Stimulated activated CD8-positive, alpha-beta memory T cell treated with anti-CD3 and anti-CD28 coated beads, Interleukin-2, amount 100 ng/mL, for 48 hours (primary cell): ENCODE data around the gene RCE1.
A peak's percentile ranks its signal among the peaks of the same experiment; 100 is the strongest.
"Not testable (repeated sequence)": the region's sequence is repeated elsewhere in the genome, so short reads cannot be mapped to it uniquely, and the experiment has no call there.

Source experiments
- DNase-seq, 2 donors: peaks; one replicate each; pipeline ENCODE4 v3.0.0-alpha.2; 2020; ENCODE audit warnings: low read depth in 2 of 2

The RCE1 gene, protein sequence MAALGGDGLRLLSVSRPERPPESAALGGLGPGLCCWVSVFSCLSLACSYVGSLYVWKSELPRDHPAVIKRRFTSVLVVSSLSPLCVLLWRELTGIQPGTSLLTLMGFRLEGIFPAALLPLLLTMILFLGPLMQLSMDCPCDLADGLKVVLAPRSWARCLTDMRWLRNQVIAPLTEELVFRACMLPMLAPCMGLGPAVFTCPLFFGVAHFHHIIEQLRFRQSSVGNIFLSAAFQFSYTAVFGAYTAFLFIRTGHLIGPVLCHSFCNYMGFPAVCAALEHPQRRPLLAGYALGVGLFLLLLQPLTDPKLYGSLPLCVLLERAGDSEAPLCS

DNA sequence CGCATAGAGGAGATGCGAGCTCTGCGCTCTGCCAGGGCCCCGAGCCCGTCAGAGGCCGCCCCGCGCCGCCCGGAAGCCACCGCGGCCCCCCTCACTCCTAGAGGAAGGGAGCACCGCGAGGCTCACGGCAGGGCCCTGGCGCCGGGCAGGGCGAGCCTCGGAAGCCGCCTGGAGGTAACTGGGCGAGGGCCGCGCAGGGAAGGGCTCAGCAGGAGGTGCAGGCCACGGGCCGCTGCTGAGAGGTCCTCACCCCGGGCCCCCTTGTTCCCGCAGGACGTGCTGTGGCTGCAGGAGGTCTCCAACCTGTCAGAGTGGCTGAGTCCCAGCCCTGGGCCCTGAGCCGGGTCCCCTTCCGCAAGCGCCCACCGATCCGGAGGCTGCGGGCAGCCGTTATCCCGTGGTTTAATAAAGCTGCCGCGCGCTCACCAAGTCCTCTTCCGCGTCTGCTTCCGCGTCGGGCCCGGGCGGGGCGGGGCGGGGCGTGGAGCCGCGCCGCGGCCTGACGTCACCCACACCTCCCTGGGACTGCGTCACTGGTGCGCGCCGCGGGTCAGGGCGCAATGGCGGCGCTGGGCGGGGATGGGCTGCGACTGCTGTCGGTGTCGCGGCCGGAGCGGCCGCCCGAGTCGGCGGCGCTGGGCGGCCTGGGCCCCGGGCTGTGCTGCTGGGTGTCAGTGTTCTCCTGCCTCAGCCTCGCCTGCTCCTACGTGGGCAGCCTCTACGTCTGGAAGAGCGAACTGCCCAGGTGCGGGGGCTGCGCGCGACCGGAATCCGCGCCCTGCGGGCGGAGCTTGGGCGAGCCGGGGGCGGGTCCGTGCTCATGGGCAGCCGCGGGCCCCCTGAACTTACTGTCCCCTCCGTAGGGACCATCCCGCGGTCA, at the start of gene RCE1:
TSS of gene RCE1 (plus strand) at position 546 of the 880 bp plus-strand sequence. CDS start at position 561, 15 bp downstream.
- DNase-seq: peak; percentile 86 to 88

DNA sequence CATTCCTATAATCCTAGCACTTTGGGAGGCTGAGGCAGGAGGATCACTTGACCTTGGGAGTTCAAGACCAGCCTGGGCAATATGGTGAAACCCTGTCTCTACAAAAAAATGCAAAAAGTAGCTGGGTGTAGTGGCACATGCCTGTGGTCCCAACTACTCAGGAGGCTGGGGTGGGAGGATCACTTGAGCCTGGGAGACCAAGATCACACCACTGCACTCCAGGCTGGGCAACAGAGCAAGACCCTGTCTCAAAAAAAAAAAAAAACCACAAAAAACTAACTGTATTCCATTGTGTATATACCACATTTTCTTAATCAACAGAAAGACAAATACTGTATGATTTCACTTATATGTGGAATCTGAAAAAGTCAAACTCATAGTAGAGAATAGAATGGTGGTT, 43.4 kb upstream of the RCE1 start:
- not testable (repeated sequence) for DNase-seq

DNA sequence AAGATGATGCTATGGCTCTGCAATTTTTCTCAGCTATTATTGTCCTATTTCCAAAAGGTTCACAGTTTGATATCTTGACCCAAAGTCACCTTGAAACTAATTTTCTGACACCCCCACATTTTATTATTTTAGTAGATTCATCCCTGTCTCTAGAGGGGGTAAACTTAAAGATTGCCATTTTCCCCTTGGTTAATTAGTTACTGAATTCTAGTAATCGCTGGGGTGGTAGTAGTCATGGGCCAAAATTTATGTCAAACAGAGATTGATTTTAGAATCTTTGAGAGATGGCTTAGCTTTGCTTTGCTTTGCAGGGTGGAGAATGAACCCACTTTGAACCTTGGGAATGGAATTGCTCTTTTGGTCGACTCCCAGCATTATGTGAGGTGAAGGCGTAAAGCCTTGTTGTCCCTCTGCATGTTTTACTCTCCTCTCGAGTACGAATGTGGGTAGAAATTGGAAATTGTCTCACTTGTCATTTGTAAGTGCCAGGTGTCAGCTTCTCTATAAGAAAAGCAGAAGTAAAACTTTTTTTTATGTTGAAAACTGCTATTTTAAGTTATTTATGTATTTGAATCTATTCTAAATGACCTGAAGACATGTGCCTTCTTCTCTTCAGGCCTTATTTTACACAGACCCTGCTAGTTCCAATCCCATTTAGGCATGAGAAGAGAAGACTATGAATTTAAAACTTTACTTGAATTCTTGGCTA, 42.4 kb upstream of the RCE1 start:
- no peak for DNase-seq

DNA sequence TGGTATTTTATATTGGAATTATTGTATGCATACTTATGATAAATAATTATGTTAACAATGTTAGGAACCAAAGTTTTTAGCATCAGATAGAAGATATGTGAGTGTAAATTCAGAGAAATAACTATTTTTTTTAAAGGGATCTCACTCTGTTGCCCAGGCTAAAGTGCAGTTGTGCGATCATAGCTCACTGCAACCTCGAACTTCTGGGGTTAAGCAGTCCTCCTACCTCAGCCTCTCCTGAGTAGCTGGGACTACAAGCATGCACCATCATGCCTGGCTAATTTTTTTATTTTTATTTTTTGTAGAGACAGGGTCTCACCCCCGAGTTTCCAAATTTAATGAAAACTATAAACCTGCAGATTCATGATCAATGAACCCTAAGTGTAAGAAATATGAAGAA, 33.6 kb upstream of the RCE1 start:
- DNase-seq: no peak

DNA sequence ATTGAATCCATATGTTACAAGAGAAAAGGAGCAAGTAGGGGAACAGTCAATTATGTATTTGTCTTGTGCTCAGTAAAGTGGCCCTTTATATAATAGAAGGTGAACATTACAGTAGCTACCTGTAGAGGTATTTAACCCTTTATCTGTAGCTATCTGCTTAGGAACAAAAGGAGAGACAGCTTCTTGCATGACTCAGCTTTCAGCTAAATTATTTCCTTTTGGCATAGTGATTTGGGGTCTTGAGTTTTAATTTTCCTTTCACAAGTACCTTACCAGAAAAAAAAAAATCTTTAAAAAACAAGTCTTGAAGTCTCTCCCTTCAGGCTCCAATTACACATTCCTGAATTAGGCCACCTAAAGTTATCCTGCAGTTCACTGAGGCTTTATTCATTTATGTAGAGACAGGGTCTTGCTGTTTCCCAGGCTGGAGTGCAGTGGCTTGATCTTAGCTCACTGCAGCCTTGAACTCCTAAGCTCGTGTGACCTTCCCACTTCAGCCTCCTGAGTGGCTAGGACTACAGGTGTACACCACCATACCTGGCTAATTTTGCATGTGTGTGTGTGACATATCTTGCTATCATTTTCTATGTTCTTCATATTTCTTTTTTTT, 32.6 kb upstream of the RCE1 start:
- no peak for DNase-seq

DNA sequence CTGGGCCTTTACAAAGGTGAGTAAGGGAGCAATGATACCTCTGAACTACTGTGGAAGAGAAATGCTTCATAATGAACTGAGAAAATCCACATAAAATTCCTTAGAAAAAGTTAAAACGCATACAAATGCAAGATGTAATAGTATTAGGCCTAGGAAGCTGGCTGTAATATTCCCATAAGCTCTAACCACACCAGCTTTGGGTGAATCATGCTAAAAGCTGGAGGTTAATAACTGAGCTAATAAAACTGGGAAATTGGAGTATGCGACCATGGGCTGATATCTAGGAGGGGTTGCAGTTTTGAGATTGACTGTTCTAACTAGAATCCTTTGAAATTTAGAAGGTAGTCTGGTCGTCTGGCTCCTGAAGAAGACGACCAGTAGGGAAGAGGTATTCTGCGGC, 28.6 kb upstream of the RCE1 start:
- DNase-seq: no peak

DNA sequence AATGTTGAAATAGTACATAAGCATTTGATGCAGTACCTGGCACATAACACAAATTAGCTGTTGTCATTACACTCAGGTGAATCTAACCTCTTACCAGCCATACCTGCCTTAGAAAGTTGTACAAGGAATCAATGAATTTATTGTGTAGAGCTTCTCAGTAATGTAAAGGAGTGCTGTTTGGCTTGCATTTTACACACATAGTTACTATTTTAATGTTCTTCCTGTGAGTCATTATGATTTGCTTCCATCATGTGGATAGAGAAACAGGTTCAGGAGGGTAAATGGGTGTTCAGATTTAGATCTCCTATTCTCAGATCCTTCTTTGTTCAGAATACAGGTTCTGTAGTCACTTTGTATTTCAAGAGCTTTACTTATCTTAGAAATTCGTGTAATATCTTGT, 27.6 kb upstream of the RCE1 start:
- DNase-seq: no peak

DNA sequence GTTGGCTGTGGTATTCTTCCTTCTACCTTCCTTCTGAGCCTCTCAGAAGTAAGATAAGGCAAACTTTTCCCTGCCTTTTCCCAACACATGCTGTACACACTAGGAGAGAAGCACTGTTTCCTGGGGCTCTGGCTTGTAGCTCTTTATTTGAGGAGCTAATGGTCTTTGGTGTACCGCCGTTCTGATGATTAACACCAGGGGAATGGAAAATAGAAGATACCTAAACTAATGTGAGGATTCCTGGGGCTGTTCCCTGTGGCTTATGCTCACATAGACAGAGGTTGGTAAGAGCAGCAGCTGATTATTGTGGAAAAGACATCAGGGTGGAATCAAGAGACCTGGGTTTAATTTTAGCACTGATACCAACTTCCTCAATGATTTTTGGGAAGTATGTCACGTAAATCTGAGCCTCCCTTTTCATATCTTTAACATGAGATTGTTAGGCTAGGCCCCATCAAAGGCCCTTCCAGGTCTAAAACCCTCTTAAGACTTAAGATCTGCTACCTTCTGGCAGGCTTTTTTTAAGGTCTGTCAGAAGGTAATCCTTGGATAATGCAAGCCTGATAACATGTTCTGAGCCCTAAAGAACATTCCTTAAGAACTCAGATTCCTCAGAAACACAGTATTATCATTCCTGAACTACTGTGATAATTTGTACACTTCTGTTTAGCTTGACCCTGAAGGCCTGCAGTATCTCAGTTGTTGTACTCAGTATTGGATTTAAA, 24.8 kb upstream of the RCE1 start:
- DNase-seq: no peak

DNA sequence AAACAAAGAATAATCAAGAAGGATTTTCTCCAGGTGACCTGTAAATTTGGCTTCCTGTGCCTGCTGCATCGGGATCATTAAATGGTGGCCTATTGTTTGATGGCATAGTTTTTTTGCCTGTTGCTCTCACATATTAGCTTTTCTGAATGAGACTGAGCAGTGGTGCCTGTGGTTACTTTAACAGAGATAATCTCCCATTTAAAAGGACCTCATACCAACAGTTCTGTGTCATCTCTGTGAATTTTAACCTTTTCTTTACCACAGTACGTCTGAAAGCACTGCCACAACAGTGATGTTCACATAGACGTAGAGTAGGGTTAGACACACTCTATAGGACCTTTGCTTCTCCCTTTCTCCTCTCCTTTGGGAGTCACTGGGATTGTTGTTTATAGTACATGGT, 22.9 kb upstream of the RCE1 start:
- no peak for DNase-seq

DNA sequence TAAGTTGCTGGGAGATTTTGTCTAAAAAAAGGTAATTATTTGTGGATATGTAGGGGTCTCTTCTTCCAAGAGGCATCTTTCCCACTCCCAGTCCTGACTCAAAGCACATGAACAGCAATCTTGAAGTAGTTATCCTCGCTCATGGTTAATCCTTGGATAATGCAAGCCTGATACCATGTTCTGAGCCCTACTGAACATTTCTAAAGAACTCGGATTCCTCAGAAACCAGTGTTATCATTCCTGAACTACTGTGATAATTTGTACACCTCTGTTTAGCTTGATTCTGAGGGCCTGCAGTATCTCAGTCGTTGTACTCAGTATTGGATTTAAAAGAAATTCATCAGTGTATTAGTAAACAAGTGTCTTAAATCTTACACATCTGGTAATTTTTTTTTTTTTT, 22.3 kb upstream of the RCE1 start:
- no peak for DNase-seq

DNA sequence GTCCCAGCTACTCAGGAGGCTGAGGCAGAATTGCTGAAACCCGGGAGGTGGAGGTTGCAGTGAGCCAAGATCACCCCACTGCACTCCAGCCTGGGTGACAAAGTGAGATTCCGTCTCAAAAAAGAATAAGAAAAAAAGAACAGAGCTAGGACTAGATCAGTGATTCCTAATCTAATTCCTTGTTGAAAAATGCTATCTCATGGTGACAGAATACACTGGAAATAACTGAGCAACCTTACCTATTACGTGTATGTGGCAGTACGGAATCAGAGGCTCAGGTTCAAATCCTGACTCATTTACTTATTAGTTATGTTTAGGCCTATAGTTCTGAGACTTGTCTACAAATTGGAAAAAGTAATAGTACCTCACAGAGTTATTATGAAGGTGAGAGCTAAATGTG, 19.5 kb upstream of the RCE1 start:
- no peak for DNase-seq

DNA sequence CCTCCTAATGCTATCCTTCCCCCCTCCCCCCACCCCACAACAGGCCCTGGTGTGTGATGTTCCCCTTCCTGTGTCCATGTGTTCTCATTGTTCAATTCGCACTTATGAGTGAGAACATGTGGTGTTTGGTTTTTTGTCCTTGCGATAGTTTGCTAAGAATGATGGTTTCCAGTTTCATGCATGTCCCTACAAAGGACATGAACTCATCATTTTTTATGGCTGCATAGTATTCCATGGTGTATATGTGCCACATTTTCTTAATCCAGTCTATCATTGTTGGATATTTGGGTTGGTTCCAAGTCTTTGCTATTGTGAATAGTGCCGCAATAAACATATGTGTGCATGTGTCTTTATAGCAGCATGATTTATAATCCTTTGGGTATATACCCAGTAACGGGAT, 18.7 kb upstream of the RCE1 start:
- not testable (repeated sequence) for DNase-seq

DNA sequence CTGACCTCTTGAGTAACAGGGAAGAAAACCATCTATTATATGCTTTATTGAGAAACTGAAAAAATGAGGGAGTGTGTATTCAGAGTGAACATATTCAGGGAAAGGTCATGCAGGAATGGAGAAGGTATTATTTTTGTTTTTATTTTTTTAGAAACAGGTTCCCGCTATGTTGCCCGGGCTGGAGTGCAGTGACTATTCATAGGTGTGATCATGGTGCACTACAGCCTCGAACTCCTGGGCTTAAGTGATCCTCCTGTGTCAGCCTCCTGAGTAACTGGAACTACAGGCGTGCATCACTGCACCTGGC, 8.7 kb upstream of the RCE1 start:
- no peak for DNase-seq

DNA sequence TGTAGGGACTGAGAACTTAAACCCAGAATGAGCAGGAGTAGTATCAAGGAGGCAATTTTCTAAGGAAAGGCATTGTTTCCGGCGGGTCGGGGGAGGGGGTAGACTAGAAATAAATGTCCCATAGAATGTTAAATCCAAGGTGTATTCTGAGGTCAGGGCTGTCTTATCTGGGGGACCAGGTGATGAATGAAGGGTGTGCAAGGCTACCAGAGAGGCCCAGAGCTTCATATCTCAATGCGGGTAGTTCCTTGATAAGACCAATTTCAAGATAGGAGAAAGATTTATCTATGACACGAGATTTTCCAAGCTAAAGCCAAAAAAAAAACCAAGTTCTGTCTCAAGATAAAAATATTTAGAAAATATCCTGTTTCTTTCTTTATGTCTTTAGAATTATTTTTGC, 8.3 kb upstream of the RCE1 start:
- no peak for DNase-seq

DNA sequence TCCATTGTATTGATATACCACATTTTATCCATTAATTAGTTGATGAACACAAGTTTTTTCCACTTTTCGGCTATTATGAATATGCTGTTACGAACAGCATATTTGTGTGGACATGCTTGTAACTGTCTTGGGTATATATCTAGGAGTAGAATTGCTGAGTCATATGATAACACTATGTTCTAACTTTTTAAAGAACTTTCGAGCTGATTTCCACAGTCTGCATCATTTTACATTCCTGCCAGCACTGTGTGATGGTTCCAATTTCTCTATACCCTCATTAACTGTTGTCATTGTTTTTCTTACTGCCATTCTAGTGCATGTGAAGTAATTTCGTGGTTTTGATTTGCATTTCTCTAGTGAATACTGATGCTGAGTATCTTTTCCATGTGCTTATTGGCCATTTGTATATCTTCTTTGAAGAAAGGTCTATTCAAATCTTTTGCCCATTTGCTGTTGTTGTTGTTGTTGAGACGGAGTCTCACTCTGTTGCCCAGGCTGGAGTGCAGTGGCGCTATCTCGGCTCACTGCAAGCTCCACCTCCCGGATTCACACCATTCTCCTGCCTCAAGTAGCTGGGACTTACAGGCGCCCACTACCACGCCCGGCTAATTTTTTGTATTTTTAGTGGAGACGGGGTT, 7.4 kb upstream of the RCE1 start:
- DNase-seq: no peak

DNA sequence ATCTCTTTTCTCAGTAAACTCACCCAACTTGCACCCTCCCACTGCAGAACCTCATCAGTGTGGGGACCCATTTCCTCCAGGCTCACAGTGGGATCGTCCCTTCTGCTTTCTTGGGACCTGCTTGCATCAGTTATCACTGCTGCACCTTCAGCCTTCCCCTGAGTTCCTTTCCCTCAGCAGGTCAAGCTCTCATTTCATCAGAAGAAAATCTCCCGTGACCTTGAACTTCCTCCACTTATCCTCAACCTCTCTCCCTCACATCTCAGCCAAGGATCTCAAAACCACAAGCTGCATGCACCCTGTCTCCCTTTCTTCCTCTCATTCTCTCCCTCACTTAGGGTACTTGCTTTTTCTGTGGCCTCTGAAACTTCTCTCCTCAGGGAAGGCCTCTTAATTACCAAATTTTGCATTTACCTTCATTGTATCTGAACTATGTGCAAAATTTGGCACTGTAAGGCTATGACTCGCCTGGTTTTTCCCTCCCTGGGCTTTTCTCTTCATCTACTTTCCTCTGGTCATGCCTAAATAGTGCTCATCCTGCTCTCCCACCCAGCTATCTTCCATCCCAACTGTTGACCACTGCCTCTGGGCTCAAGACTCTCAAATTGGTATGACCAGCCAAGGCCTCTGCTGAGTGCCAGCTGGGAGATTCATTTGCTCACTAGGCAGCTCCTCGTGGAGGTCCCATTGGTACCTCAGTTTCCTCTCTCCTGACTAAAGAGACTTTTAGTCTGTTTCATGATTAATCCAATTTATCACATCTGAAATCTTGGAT, 2.7 kb upstream of the RCE1 start:
- no peak for DNase-seq

DNA sequence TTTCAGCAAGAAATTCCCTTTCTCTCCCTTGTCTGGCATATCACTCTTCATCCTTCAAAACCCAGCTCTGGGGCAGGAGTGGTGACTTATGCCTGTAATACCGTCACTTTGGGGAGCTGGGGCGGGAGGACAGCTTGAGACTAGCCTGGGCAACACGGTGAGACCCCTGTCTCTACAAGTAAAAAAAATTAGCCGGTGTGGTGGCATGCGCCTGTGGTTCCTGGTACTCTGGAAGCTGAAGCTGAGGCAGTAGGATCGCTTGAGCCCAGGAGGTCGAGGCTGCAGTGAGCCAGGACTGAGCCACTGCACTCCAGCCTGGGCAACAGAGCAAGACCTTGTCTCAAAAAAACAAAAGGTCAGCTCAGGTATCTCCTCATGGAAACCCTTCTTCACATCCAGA, 1.4 kb upstream of the RCE1 start:
- DNase-seq: no peak

DNA sequence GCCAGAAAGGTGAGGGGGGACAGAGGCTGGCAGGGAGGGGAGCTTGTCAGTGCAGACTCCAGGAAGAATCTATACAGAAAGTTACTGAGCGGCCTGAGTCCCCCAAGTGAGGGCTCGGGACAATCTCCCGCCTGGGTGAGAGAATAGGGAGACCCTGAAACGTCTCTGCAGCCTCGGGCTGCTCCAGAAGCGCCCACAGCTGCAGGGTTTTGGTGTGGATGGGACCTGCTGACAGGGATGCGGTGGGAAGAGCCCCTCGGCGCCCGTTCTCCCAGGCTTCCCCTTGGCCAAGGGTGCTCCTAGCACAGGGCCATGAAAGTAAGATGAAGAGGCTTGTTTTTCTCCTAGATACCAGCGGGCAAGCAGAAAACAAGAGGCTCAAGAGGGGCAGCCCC, 743 bp upstream of the RCE1 start:
- DNase-seq: no peak

DNA sequence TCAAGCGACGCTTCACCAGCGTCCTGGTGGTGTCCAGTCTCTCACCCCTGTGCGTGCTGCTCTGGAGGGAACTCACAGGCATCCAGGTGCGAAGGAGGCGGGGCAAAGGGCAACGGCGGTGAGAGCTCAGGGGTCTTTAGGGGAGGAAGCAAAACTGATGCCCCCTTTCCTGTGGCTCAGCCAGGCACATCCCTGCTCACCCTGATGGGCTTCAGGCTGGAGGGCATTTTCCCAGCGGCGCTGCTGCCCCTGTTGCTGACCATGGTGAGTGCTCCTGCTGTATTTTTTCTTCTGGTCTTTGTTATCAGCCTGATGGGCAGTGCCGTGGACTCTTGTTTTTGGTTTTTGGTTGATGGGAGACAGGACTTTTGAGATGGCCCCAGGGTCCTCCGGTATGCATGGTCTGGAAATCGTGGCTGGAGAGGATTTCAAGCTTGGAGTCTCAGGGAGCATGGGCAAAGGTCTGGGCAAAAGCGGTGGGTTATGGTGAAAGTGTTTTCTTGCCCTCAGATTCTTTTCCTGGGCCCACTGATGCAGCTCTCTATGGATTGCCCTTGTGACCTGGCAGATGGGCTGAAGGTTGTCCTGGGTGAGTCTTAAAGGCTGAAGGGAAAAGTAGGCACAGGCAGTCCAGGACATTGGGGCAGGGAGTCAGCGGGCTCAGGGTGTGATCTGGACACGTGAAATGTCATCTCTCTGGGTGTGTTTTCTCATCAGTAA, 695 bp downstream of the RCE1 start:
- no peak for DNase-seq
